CD4-positive, alpha-beta T cell treated with Interleukin-2 at 100 ng/mL for 4 hours (primary cell): ENCODE data around the gene GOLGA2.
A peak's percentile ranks its signal among the peaks of the same experiment; 100 is the strongest.

Experiments used
- DNase-seq: peaks from one replicate; pipeline ENCODE4 v3.0.0-alpha.2; 2020; ENCODE audit warnings: low spot score

GOLGA2 gene

GRCh38 chr9:128257086-128257825, 18.6 kb downstream of the GOLGA2 start:
- no peak for DNase-seq

GRCh38 chr9:128254855-128255759, 20.7 kb downstream of the GOLGA2 start:
- peak; percentile 58 for DNase-seq

- no peak for DNase-seq
These were observed 21.4 kb downstream of the GOLGA2 start for GRCh38 chr9:128254362-128254761.

DNA sequence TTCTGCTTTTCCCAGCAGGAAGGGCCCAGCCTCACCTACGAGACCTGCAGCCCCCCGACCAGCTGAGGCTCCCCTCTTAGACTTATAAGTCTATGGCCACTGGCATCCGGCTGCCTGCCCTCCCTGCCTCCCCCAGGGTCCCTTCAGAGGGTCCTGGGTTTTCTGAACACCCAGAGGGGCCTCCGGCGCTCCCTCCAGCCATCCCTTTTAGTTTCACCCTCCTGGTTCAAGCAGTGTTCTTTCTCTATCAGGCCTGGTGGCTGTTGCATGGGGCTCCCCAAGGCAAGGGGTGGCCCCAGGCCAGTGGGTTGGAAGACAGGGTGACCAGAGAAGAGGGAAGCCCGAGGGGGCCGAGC, 21.8 kb downstream of the GOLGA2 start:
- no peak for DNase-seq

GRCh38 chr9:128253140-128253990, 22.4 kb downstream of the GOLGA2 start:
- no peak for DNase-seq

- DNase-seq = no peak
These were observed 23.3 kb downstream of the GOLGA2 start for GRCh38 chr9:128252317-128253139.

DNA sequence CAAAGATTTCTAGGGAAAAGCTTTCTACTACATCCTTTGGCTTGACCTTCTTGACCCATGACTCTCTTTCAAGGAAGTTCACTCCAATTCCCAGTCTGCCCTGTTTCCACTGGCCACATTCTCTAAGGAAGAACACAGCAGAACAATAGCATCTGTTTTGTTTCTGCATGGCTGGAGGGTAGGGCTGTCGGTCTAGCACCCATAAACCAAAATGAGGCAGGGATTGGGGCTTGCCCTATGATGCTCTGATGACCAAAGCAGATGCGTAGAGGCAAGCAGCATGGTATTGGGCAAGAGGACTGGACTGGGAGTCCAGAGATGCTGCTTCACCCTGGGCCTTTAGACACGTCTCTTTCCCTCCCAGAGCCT, 24.1 kb downstream of the GOLGA2 start:
- no peak for DNase-seq

- DNase-seq = no peak
These were observed 24.7 kb downstream of the GOLGA2 start for GRCh38 chr9:128250839-128251731.

GRCh38 chr9:128249908-128250838, 25.6 kb downstream of the GOLGA2 start:
- DNase-seq = peak; percentile 98

DNA sequence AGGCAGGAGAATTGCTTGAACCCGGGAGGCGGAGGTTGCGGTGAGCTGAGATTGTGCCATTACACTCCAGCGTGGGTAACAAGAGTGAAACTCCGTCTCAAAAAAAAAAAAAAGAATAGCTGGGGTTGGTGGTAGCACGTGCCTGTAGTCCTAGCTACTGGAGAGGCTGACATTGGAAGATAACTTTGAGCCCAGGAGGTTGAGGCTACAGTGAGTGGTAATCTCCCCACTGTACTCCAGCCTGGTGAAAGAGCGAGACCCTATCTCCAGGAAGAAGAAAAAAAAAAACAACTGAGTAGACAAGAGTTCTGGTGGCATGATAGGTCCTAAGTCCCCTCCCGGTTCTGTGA, 26.3 kb downstream of the GOLGA2 start:
- DNase-seq = no peak

DNA sequence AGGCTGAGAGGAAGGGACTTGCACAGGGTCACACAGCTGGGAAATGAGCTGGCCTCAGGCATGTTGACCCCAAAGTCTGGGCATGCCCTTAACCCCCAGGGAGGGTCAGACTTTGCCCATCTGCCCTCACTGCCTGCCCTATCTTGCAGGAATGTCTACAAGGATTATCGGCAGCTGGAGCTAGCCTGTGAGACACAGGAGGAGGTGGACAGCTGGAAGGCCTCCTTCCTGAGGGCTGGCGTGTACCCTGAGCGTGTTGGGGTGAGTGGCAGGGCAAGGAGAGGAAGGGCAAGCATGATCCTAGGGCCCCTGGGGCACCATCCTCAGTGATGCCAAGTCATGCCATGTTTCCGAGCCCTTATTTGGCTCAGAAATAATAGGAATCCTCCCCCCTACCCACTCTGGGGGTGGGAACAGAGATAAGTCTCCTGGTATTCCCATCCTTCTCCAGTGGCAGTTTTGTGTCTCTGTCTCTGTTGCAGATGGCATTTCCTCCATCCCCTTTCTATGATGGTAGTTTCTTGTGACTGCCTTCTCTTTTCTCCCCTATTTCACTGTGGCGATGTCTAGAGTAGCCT, 28.5 kb downstream of the GOLGA2 start:
- DNase-seq = no peak

DNA sequence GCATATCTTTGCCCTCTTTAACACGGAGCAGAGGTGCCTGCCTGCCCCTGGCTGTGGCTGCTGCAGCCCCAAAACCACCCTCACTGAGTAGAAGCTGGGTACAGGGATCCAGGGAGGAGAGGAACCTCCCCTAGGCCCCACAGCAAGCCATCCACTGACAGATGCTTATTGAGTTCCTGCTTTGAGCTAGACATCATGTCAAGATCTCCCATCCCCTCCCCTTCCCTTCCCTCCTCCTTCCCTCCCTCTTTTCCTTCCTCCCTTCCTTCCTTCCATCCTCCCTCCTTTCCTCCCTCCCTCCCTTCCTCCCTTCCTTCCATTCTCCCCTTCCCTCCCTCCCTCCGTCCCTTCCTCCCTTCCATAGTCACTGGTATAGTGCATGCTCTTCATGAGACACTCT, 29.3 kb downstream of the GOLGA2 start:
- no peak for DNase-seq

- no peak for DNase-seq
These were observed 30.2 kb downstream of the GOLGA2 start for GRCh38 chr9:128245421-128246151.

DNA sequence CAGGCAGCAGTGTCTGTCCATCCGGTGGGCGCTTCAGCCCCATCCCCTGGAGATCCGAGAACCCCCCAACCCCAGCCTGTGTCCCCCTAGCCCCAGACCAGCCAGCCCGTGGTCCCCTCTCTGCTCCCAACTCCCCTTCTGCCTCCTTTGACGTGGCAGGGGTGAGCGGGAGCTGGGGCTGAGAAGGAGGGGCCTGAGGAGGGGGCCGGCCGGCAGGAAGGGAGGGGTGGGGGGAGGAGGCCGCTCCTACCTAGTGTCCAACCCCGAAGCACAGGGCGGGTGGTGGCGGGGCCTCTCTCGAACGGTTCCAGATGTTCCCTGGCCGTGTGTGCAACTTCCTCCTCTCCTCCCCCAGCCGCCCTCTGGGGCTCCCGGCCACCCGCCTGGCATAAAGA, 31.0 kb downstream of the GOLGA2 start:
- no peak for DNase-seq

GRCh38 chr9:128244091-128244836, 31.5 kb downstream of the GOLGA2 start:
- no peak for DNase-seq

- DNase-seq = no peak
These were observed 32.4 kb downstream of the GOLGA2 start for GRCh38 chr9:128243215-128244018.

GRCh38 chr9:128242828-128243214, 33.0 kb downstream of the GOLGA2 start:
- DNase-seq = no peak
